Stomach (tissue), 9 donors: ENCODE data around the gene ERVFRD-1. TPM values are rescaled to one million over a fixed set of nuclear protein-coding genes. Genes with fewer than 3 reads are reported as not detected.

ENCODE experiments used
- DNase-seq, 2 donors: peaks; one replicate each; pipeline versions ENCODE4 v3.0.0 to v3.0.0-alpha.2; 2013 to 2019
- H3K27ac ChIP-seq, 5 donors: fragments of 200-600 bp in 4 of 5; sonication (generic) in 4 of 5; one replicate each; pipeline ENCODE4 v1.5.1; 2013 to 2019; ENCODE audit warnings: mild to moderate bottlenecking in 1 of 5, moderate library complexity in 1 of 5
- H3K27me3 ChIP-seq, 3 donors: fragments of 200-600 bp; sonication (generic); one replicate each; pipeline ENCODE4 v1.5.1; 2017 to 2019; ENCODE audit warnings: mixed run types in 1 of 3
- H3K36me3 ChIP-seq, 4 donors: fragments of 200-600 bp; sonication (generic); 1 replicate in 3 of 4; 2 replicates in 1 of 4; pipeline ENCODE4 v1.5.1; 2016 to 2019
- H3K4me1 ChIP-seq, 4 donors: fragments of 200-600 bp; sonication (generic); one replicate each; pipeline ENCODE4 v1.5.1; 2016 to 2019
- H3K4me3 ChIP-seq, 4 donors: fragments of 200-600 bp; sonication (generic) in 3 of 4; one replicate each; pipeline ENCODE4 v1.5.1; 2016 to 2019; ENCODE audit warnings: mild to moderate bottlenecking in 1 of 4
- H3K9me3 ChIP-seq, 4 donors: fragments of 200-600 bp; sonication (generic); one replicate each; pipeline ENCODE4 v1.5.1; 2016 to 2019
- EP300 ChIP-seq: sonication (generic); formaldehyde crosslinking; IDR thresholded peaks from one replicate; pipeline ENCODE4 v1.6.1; 2017; ENCODE audit warnings: antibody characterized with exemption
- POLR2A ChIP-seq, 4 donors: fragments of 450-650 bp; IDR thresholded peaks; one replicate each; pipeline ENCODE4 v1.6.1; 2016; ENCODE audit warnings: antibody characterized with exemption in 4 of 4, control low read depth in 2 of 4, mild to moderate bottlenecking in 1 of 4, moderate library complexity in 1 of 4
- POLR2AphosphoS5 ChIP-seq, 3 donors: sonication (generic); formaldehyde crosslinking; IDR thresholded peaks; one replicate each; pipeline ENCODE4 v1.6.1; 2016; ENCODE audit warnings: antibody characterized with exemption in 3 of 3
- WGBS, 5 donors: extraction: QIAGEN DNeasy Blood & Tissue Kit in 3 of 5; methylation state at CpG; one replicate each; pipeline versions ENCODE4 v1.1.5 to v1.1.7; 2013 to 2018; 5-methylcytosine and 5-hydroxymethylcytosine counted together
- intact Hi-C: fragments of 100-400 bp; cut with DNase I; formaldehyde crosslinking; loops from one replicate; pipeline ENCODE4 v1.15.1; 2023; ENCODE audit warnings: low total_unique reads
- polyA plus RNA-seq, 3 donors: library from polyadenylated mRNA; stranded (reverse); fragments of 200-250 nt; gene quantifications; one replicate each; pipeline ENCODE4 v1.2.3, GENCODE V29; 2013
- total RNA-seq, 5 donors: library from RNA; depleted of rRNA; stranded (reverse); fragments of >200 nt; gene quantifications; one replicate each; pipeline versions ENCODE4 v1.1.0 to v1.2.3, GENCODE V29; 2014 to 2016
- TF ChIP-seq, protein P1 (sequence below), 7 experiments: fragments of 450-650 bp in 4 of 7; fragments of 200-600 bp in 3 of 7; sonication (generic) in 3 of 7; IDR thresholded peaks; one replicate each; pipeline ENCODE4 v1.5.1; 2016 to 2019; ENCODE audit warnings: antibody characterized with exemption in 7 of 7, control low read depth in 2 of 7, mild to moderate bottlenecking in 1 of 7
- donor health status: healthy with polysubstance abuse.
- donor health status: Bipolar disorder and iron deficiency.
- donor health status: healthy.

The ERVFRD-1 gene
- total and polyA plus RNA-seq, 8 donors, result 0.15 to 1.2 (median 0.19) TPM; not detected in 5

DNA sequence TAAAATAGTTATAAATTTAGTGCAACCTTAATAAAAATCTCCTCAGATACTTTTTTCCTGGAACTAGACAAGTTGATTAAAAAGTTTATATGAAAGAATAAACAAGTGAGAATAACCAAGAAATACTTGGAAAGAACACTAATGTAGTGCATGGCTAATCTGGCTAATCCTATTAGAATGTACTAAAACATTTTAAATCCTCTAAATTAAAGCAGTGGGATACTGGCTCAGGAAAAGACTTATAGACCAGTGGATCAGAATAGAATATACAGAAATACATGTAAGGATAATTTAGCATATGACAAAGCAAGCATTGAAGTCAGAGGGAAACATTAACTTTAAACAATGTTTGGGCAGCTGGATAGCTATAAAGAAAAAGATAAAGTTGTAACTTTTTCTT lies 41.1 kb upstream of the ERVFRD-1 start:
- H3K4me3 ChIP-seq, result no peak overlapping the region
- TF ChIP-seq POLR2AphosphoS5 (IDR thresholded peaks at IDR 0.05), result no peak
- TF ChIP-seq POLR2A (IDR thresholded peaks at IDR 0.05), result no peak
- TF ChIP-seq EP300, result no peak
- TF ChIP-seq, protein P1, sequence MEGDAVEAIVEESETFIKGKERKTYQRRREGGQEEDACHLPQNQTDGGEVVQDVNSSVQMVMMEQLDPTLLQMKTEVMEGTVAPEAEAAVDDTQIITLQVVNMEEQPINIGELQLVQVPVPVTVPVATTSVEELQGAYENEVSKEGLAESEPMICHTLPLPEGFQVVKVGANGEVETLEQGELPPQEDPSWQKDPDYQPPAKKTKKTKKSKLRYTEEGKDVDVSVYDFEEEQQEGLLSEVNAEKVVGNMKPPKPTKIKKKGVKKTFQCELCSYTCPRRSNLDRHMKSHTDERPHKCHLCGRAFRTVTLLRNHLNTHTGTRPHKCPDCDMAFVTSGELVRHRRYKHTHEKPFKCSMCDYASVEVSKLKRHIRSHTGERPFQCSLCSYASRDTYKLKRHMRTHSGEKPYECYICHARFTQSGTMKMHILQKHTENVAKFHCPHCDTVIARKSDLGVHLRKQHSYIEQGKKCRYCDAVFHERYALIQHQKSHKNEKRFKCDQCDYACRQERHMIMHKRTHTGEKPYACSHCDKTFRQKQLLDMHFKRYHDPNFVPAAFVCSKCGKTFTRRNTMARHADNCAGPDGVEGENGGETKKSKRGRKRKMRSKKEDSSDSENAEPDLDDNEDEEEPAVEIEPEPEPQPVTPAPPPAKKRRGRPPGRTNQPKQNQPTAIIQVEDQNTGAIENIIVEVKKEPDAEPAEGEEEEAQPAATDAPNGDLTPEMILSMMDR (IDR thresholded peaks at IDR 0.05), result no peak
- intact Hi-C loops, result no loop called here
- H3K9me3 ChIP-seq, result no peaks in the 10 kb centered on the region
- no peak for DNase-seq
- H3K4me1 ChIP-seq, result no peaks in the 10 kb centered on the region
- no peaks in the 10 kb centered on the region for H3K27me3 ChIP-seq
- H3K36me3 ChIP-seq, result no peaks in the 10 kb centered on the region
- H3K27ac ChIP-seq, result no peak overlapping the region

DNA sequence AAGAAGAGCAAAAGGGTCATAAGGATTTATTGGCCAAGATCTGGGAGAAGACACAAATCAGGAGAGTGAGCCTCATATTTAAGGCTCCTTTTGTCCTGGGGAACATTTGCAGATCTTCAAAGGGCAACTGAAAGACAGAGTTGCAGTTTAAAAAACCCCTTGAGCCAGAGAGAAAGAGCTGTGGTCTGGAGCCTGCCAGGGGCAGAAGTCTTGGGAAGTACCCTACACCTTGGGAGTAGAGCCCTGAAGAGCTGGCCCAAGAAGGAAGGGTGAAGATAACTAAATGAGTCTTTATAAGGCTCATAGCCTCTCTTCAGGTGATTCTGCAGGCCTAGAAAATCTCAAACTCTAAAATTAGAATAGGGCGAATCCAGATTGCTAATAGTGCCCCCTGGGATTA lies 40.0 kb upstream of the ERVFRD-1 start:
- DNase-seq, result no peak
- Histone ChIP-seq H3K9me3 (no peaks in the 10 kb centered on the region), H3K27ac (no peak overlapping the region), H3K36me3 (no peaks in the 10 kb centered on the region), H3K4me3 (no peak overlapping the region), H3K4me1 (no peaks in the 10 kb centered on the region), H3K27me3 (no peaks in the 10 kb centered on the region)
- WGBS, 5 donors, result 88 to 96% (median 95%) methylated on average over 1 of the region's 1 CpG
- no peak for TF ChIP-seq EP300
- TF ChIP-seq, protein P1 (IDR thresholded peaks at IDR 0.05), result no peak
- intact Hi-C loops, result no loop called here

DNA sequence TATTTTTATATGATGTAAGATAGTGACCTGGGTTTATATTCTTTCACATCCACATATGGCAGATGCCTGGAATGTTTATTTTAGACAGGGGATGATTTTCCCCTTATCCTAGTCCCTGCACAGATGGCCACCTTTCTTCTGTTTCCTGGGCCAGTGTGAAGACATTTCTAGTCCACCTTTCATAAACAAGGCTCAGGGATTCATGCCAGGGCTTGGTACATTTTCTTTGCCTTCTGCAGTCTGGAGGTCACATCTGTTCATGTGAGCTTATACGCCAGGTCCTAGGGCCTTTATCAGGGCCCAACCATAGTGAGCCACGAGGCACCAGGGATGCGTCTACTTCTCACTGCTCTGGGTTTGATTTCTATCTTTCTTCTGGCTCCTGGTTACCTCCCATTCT lies 38.0 kb upstream of the ERVFRD-1 start:
- peaks cover 0 to under 1% (median 0%) of the 10 kb centered on the region in 4 donors for H3K4me1 ChIP-seq
- no peaks in the 10 kb centered on the region for H3K36me3 ChIP-seq
- TF ChIP-seq, protein P1 (IDR thresholded peaks at IDR 0.05), result no peak
- no peaks in the 10 kb centered on the region for H3K27me3 ChIP-seq
- DNase-seq, result no peak
- no peak overlapping the region for H3K4me3 ChIP-seq
- intact Hi-C loops, result no loop called here
- no peak overlapping the region for H3K27ac ChIP-seq
- no peaks in the 10 kb centered on the region for H3K9me3 ChIP-seq
- WGBS, 5 donors, result 87 to 93% (median 92%) methylated on average over 3 of the region's 3 CpGs

DNA sequence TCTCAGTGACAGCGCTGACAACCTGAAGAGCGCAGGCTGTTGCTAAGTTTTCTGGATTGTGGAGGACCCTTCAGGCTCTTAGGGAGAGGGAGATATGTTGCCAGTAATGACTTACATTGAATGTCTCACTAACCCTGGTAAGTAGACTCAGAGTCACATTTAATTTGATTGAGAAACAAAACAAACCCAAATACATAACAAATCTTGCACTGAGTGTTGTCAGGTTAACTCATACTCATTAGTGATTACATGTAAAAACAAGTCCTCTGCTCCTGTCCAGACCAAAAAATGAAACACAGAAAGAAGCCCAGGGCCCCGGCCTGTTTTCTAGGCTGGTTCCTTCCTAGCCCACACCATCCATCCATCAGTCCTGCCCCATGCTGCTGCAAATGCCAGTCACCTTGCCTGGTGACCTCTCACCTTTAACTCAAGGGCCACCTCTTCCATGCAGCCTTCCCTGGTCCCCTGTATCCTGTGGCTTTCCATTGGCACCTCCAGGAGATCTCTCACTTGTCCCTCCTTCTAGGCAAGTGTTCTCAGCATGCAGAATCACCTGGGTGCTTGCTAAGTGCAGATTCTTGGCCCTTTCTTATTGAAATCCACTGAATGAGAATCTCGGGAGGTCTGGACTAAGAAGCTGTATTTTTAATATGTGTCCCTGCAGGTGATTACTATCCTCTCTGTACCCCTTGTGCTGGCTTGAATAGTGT lies 34.7 kb upstream of the ERVFRD-1 start:
- Histone ChIP-seq H3K27ac (no peak overlapping the region), H3K4me1 (peaks cover 0 to 3% (median 0%) of the 10 kb centered on the region in 4 donors), H3K9me3 (no peaks in the 10 kb centered on the region), H3K27me3 (no peaks in the 10 kb centered on the region), H3K36me3 (no peaks in the 10 kb centered on the region), H3K4me3 (no peak overlapping the region)
- 90 to 99% (median 98%) methylated on average over 4 of the region's 4 CpGs for WGBS, 5 donors
- intact Hi-C loops, result no loop called here
- TF ChIP-seq POLR2AphosphoS5 (IDR thresholded peaks at IDR 0.05), result no peak
- TF ChIP-seq POLR2A (IDR thresholded peaks at IDR 0.05), result no peak
- no peak for TF ChIP-seq EP300
- TF ChIP-seq, protein P1 (IDR thresholded peaks at IDR 0.05), result no peak
- no peak for DNase-seq
